Tibial artery (tissue), 4 donors: ENCODE results near the gene CAV3.
A peak's percentile ranks its signal among the peaks of the same experiment; 100 is the strongest.

ENCODE experiments used
- DNase-seq, 2 donors: peaks; one replicate each; pipeline ENCODE4 v3.0.0-alpha.2; 2019
- H3K27ac ChIP-seq, 2 donors: fragments of 200-600 bp; sonication (generic) in 1 of 2; 1 replicate in 1 of 2; 2 replicates in 1 of 2; pipeline ENCODE4 v1.5.1; 2018 to 2019; ENCODE audit warnings: mild to moderate bottlenecking in 1 of 2
- H3K27me3 ChIP-seq, 2 donors: fragments of 200-600 bp; sonication (generic) in 1 of 2; one replicate each; pipeline versions ENCODE4 v1.5.1 to v1.6.0; 2016 to 2019
- H3K36me3 ChIP-seq, 3 donors: fragments of 200-600 bp; sonication (generic) in 2 of 3; one replicate each; pipeline ENCODE4 v1.5.1; 2016 to 2019; ENCODE audit warnings: mild to moderate bottlenecking in 2 of 3
- H3K4me1 ChIP-seq, 4 donors: fragments of 200-600 bp; sonication (generic) in 2 of 4; 1 replicate in 3 of 4; 2 replicates in 1 of 4; pipeline ENCODE4 v1.5.1; 2016 to 2019
- H3K4me3 ChIP-seq, 2 donors: fragments of 200-600 bp; sonication (generic) in 1 of 2; 1 replicate in 1 of 2; 2 replicates in 1 of 2; pipeline ENCODE4 v1.5.1; 2018 to 2019; ENCODE audit warnings: mild to moderate bottlenecking in 2 of 2
- H3K9me3 ChIP-seq, 3 donors: fragments of 200-600 bp; sonication (generic) in 1 of 3; one replicate each; pipeline ENCODE4 v1.5.1; 2016 to 2019
- intact Hi-C: fragments of 100-400 bp; cut with DNase I; formaldehyde crosslinking; loops from one replicate; pipeline ENCODE4 v1.15.0; 2023; ENCODE audit warnings: low total_unique reads
- TF ChIP-seq, protein P1 (sequence below), 2 experiments: fragments of 200-600 bp in 1 of 2; fragments of 450-650 bp in 1 of 2; IDR thresholded peaks; one replicate each; pipeline ENCODE4 v1.5.1; 2017 to 2019; ENCODE audit warnings: antibody characterized with exemption in 2 of 2, mild to moderate bottlenecking in 1 of 2, moderate library complexity in 1 of 2

CAV3 gene

DNA sequence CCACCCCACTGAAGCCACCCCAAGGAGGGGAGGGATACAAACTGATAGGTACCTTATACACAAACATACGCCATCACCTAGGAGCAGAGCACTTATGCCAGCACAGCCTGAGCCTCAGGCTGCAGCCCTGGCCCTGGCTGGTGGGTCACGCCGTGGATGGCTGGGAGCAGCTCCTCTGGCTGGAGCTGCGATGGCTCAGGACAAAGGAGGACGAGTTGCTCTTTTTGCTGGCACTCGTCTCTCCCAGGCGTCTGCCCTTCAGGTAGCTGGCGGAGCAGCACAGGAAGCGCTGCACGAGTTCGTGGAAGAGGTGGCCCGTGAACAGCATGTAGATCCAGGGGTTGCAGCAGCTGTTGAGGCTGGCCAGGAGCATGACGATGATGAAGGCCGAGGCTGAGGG lies 19.2 kb downstream of the CAV3 start:
- intact Hi-C loops: no loop called here
- Histone ChIP-seq H3K9me3 (no peaks in the 10 kb centered on the region), H3K36me3 (no peaks in the 10 kb centered on the region), H3K27ac (no peak overlapping the region), H3K27me3 (no peaks in the 10 kb centered on the region), H3K4me1 (no peaks in the 10 kb centered on the region), H3K4me3 (no peak overlapping the region)
- DNase-seq: no peak
- TF ChIP-seq, protein P1, sequence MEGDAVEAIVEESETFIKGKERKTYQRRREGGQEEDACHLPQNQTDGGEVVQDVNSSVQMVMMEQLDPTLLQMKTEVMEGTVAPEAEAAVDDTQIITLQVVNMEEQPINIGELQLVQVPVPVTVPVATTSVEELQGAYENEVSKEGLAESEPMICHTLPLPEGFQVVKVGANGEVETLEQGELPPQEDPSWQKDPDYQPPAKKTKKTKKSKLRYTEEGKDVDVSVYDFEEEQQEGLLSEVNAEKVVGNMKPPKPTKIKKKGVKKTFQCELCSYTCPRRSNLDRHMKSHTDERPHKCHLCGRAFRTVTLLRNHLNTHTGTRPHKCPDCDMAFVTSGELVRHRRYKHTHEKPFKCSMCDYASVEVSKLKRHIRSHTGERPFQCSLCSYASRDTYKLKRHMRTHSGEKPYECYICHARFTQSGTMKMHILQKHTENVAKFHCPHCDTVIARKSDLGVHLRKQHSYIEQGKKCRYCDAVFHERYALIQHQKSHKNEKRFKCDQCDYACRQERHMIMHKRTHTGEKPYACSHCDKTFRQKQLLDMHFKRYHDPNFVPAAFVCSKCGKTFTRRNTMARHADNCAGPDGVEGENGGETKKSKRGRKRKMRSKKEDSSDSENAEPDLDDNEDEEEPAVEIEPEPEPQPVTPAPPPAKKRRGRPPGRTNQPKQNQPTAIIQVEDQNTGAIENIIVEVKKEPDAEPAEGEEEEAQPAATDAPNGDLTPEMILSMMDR (IDR thresholded peaks at IDR 0.05): no peak

- H3K9me3 ChIP-seq: no peaks in the 10 kb centered on the region
- no peak for DNase-seq
- H3K4me3 ChIP-seq: no peak overlapping the region
- no peaks in the 10 kb centered on the region for H3K4me1 ChIP-seq
- TF ChIP-seq, protein P1 (IDR thresholded peaks at IDR 0.05): no peak
- H3K27ac ChIP-seq: no peak overlapping the region
- no peaks in the 10 kb centered on the region for H3K27me3 ChIP-seq
- intact Hi-C loops: no loop called here
- H3K36me3 ChIP-seq: no peaks in the 10 kb centered on the region
These were observed 21.5 kb downstream of the CAV3 start for GRCh38 chr3:8755097-8755496.

GRCh38 chr3:8755564-8756237 lies 22.1 kb downstream of the CAV3 start:
- Histone ChIP-seq H3K4me1 (no peaks in the 10 kb centered on the region), H3K9me3 (no peaks in the 10 kb centered on the region), H3K27ac (no peak overlapping the region), H3K36me3 (no peaks in the 10 kb centered on the region), H3K27me3 (no peaks in the 10 kb centered on the region), H3K4me3 (no peak overlapping the region)
- intact Hi-C loops: no loop called here
- TF ChIP-seq, protein P1 (IDR thresholded peaks at IDR 0.05): no peak
- peak in 1 of 2 donors; percentile 27 for DNase-seq

DNA sequence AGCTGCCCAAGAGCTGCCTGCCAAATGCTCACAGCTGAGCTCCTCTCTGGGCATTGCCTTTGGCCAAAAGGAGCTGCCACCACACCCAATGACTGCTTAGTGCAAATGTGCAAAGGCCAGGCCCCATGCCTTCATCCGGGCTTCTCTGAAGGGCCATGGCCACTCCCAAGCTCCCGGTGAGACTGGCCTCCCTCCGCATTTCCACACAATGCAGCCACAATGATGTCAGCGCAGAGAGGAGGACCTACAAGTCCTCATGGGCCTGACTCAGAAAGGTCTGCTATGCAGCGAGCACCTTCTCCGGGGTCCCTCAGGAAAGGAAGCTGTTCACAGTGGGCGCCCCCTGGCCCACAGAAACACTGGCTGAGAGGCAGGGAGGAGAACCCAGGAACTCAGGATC lies 23.1 kb downstream of the CAV3 start:
- no peak overlapping the region for H3K4me3 ChIP-seq
- DNase-seq: no peak
- no peak overlapping the region for H3K27ac ChIP-seq
- H3K27me3 ChIP-seq: no peaks in the 10 kb centered on the region
- H3K9me3 ChIP-seq: no peaks in the 10 kb centered on the region
- no peaks in the 10 kb centered on the region for H3K36me3 ChIP-seq
- H3K4me1 ChIP-seq: no peaks in the 10 kb centered on the region
- TF ChIP-seq, protein P1 (IDR thresholded peaks at IDR 0.05): no peak
- intact Hi-C loops: no loop called here

GRCh38 chr3:8757551-8758518 lies 24.2 kb downstream of the CAV3 start:
- Histone ChIP-seq H3K27ac (no peak overlapping the region), H3K9me3 (no peaks in the 10 kb centered on the region), H3K36me3 (no peaks in the 10 kb centered on the region), H3K4me1 (no peaks in the 10 kb centered on the region), H3K4me3 (no peak overlapping the region), H3K27me3 (no peaks in the 10 kb centered on the region)
- TF ChIP-seq, protein P1 (IDR thresholded peaks at IDR 0.05): no peak
- intact Hi-C loops: no loop called here
- DNase-seq: no peak
